ENCODE data around the gene FAIM2.

Gene FAIM2

GRCh38 chr12:49903700-49904423, at the start of gene FAIM2:
Gene FAIM2, minus strand, starts transcription at chr12:49903900. Its CDS starts 108 bp downstream, at chr12:49903792.
- DNase-seq, result peak in 1 of 2 experiments; percentile 70

GRCh38 chr12:49953151-49953550, 49.5 kb upstream of the FAIM2 start:
- no peak for DNase-seq

DNA sequence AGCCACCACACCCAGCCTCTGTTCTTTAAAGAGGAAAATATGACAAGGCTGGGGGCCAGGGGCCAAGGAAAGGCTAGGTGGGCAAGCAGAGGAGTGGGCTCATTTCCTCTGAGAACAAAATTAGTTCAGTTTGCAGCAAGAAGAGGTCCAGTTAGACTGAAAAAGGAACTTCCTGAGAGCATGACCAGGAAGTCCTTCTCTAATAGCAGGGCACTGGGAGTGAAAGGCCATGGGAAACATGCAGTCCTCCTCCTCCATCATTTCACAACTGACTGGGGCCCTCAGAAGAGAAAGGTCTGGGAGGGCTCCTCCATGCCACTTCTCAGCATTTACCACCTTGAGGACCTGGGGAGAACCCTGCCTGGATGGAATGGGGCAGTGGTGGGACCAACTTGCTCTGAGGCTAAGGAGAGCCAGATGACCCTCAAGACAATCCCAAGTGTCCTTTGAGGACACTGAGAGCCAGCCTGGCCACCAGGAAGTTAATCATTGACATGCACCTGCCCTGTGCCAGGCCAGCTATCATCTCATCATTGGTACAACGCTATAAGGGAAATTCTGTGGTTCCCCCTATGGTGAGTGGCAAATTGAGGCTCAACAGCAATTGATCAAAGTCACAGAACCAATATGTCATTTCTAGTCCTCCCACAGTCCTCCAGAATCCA, 48.8 kb upstream of the FAIM2 start:
- DNase-seq, result no peak

GRCh38 chr12:49951411-49952240, 47.9 kb upstream of the FAIM2 start:
- DNase-seq, result no peak

- no peak for DNase-seq
These were observed 46.9 kb upstream of the FAIM2 start, which contains the start of gene AQP2 for GRCh38 chr12:49950273-49951251. Gene AQP2, plus strand, starts transcription at chr12:49950737. Its CDS starts 94 bp downstream, at chr12:49950831.

DNA sequence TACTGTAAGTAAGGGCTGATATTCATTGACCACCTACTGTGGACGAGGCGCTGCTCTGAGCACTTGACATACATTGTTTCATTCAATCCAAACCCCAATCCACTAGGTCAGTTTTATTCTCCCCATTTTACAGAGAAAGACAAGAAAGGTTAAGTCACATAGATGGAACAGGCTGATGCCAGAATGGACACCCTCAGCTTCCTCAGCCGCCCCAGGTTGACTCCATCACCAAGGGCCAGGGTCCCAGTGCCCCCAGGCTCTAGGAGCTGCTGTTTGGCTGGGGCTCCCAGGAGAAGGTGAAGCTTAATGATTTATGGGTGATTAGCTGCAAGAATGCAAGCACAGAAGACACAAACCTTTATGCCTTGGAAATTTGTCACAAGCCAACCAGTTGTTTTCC, 46.2 kb upstream of the FAIM2 start:
- DNase-seq, result no peak

GRCh38 chr12:49948866-49949845, 45.5 kb upstream of the FAIM2 start:
- no peak for DNase-seq

DNA sequence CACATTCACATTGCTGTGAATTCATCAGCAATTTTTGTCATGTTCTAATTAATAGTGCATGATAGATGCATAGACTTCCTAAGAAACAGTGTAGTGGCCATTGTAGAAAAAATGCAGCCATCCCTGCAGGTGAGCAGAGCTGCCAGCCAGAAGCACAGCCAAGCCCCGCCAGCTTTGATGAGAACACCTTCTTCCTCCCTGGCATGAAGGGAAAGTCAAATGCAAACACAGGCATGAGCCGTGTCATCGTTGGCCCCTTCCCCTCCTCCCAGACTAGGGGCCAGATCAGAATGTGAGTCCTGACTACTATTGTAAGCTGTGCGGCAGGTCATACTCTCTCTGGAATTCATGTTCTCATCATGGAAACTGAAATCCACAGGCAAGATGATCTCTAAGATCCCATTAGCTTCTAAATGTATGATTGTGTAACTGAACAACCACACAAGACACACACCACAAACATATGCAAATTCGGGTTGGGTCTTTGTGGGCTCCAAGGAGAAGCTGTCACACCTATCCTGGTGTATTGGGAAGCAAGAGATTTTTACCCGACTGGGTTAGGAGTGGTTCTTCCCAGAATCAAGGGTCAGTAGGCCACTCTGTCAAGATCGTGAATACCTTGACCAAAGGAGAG, 44.0 kb upstream of the FAIM2 start:
- DNase-seq, result peak in 1 of 2 experiments; percentile 45

GRCh38 chr12:49946497-49946896, 42.8 kb upstream of the FAIM2 start:
- DNase-seq, result no peak

DNA sequence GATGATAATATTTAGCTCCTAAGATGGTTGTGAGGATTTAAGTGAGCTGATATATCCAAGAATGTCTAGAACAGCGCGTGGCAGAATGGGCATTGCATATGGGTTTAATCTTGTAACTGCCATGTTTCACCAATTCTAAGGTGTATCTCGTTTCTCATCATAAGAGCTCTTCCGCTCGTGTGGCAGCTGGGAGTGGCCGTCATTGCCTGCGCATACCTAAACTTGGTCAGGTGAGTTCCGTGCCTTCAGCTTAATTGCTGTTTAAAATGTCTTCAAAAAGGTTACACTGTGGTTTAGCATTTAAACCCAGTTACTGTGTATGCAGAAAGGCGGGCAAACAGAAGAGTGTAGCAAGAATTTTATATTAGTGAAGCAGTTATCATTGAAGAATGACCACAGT, 42.4 kb upstream of the FAIM2 start:
- no peak for DNase-seq

- DNase-seq, result peak; percentile 24 to 85
These were observed 41.8 kb upstream of the FAIM2 start for GRCh38 chr12:49945394-49946080.

GRCh38 chr12:49944718-49945117, 41.0 kb upstream of the FAIM2 start:
- no peak for DNase-seq

GRCh38 chr12:49944046-49944445, 40.3 kb upstream of the FAIM2 start:
- DNase-seq, result no peak

DNA sequence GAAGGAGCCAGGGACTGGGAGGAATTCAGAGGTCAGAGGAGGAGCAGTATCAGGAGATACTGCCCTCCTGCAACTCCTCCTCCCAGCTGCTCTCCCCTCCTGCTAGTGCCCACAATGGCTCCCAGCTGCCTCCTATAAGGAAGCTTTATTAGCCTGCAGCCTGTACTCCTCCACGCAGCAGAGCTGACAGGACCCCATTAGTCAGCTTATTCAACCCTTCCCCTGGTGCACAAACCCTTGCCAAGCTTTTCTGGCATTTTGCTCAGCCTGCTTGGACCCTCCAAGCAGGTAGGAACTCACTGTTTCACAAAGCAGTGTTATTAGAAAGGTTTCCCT, 39.9 kb upstream of the FAIM2 start:
- DNase-seq, result no peak

GRCh38 chr12:49942921-49943624, 39.4 kb upstream of the FAIM2 start:
- no peak for DNase-seq

DNA sequence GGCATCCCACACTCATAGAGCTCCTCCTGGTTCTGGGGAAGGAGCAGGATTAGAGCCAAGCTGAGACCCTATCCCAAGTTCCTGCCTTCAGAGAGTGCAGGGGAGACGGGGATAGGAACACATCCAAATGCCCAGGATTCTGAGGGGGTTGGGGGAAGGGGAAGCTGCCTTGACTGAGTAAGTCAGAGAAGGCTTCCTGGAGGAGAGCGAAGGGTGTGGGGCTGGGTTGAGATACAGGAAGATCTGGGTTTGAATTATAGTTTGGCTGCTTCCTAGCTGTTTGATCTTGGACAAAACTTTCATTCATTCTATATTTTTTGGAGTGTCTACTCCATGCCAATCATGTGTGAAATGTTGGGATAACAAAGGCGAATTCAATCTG, 38.8 kb upstream of the FAIM2 start:
- no peak for DNase-seq

DNA sequence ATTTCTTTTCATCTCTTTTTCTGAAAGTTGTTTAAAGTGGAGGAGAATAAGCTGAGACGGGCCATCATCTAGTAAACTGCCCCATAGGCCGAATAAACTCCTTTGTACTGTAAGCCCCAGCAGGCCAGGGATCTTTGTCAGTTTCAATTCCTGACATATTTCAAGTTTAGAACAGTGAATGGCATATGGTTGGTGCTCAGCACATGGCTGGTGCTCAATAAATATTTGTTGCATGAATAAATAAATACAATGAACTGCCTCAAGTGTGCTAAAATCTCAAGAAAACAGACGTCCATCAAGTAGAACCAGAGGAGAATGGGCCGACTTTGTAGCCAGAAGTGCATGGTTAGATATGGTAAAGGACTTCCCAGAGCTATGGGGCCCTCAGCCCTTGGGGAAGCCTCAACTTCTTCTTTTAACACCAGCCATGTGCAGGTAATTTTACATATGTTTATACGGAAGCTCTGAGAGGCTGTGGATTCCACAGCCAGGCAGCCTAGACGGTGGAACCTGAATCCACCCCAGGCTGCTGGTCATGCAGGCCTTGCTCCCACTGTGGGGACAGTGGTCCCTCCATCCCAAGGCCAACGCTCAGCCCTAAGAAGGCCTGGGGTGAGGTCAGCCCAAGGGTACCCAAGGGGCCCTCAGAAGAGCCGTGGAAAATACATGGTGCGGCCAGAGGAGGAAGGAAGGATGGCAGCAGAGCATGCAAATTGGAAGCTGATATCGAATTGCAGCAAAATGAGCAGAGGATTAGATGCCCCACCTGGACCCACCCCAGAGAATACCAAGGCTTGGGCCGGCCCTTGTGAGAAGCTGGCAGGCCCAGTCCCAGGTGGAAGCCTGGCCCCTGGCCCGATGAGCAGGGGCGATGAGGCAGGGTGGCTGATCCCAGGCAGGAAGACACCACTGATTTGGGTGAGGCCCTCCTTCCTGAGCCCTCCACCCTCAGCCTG, 38.1 kb upstream of the FAIM2 start:
- DNase-seq, result peak; percentile 32 to 61

GRCh38 chr12:49939707-49940106, 36.0 kb upstream of the FAIM2 start:
- DNase-seq, result no peak
